Kidney epithelial cell (primary cell): ENCODE results near the gene MYBPC1. TPM values are rescaled to one million over a fixed set of nuclear protein-coding genes. Genes with fewer than 3 reads are reported as not detected.
"Not testable (repeated sequence)": the region's sequence is repeated elsewhere in the genome, so short reads cannot be mapped to it uniquely, and the experiment has no call there.

Experiments used
- DNase-seq: peaks from one replicate; pipeline ENCODE4 v3.0.0-alpha.2; 2010; ENCODE audit warnings: low read depth
- H3K27me3 ChIP-seq: 2 replicates; pipeline ENCODE4 v1.6.0; 2011; ENCODE audit warnings: low read length; ENCODE audit not compliant: control insufficient read depth, insufficient read depth
- H3K36me3 ChIP-seq: 2 replicates; pipeline ENCODE4 v1.5.1; 2011; ENCODE audit warnings: low read length; ENCODE audit not compliant: control insufficient read depth, insufficient read depth
- H3K4me3 ChIP-seq: 2 replicates; pipeline ENCODE4 v1.5.1; 2011; ENCODE audit warnings: low read depth, mild to moderate bottlenecking, control low read depth, low read length
- total RNA-seq: library from RNA; depleted of rRNA; stranded (reverse); fragments of >200 nt; gene quantifications from 2 replicates; pipeline ENCODE4 v1.2.3, GENCODE V29; 2015
- TF ChIP-seq, protein P1 (sequence below): IDR thresholded peaks from 2 replicates; pipeline ENCODE4 v1.5.1; 2011; ENCODE audit warnings: mild to moderate bottlenecking, moderate library complexity, low read length, control low read depth, inconsistent platforms; ENCODE audit not compliant: insufficient read depth, poor library complexity, severe bottlenecking

Gene MYBPC1
- total RNA-seq, 1 donor from 2014 or later = not detected

DNA sequence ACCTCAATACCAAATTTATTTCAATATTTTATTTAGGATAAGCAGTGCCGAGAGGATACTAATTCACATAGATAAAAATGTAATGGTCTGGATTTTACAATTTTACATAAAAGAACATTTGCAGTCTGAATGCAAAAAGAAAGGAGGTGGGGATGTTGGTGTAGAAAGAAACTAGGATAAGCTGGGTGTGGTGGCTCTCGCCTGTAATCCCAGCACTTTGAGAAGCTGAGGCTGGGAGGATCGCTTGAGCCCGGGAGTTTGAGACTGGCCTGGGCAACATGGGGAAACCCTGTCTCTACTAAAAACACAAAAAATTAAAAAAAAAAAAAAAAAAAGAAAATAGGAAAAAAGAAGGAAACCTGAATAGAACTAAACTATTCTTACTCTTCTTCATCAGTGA is 127.6 kb downstream of the MYBPC1 start:
- H3K4me3 ChIP-seq = no peak overlapping the region
- no peaks in the 10 kb centered on the region for H3K36me3 ChIP-seq
- TF ChIP-seq, protein P1, sequence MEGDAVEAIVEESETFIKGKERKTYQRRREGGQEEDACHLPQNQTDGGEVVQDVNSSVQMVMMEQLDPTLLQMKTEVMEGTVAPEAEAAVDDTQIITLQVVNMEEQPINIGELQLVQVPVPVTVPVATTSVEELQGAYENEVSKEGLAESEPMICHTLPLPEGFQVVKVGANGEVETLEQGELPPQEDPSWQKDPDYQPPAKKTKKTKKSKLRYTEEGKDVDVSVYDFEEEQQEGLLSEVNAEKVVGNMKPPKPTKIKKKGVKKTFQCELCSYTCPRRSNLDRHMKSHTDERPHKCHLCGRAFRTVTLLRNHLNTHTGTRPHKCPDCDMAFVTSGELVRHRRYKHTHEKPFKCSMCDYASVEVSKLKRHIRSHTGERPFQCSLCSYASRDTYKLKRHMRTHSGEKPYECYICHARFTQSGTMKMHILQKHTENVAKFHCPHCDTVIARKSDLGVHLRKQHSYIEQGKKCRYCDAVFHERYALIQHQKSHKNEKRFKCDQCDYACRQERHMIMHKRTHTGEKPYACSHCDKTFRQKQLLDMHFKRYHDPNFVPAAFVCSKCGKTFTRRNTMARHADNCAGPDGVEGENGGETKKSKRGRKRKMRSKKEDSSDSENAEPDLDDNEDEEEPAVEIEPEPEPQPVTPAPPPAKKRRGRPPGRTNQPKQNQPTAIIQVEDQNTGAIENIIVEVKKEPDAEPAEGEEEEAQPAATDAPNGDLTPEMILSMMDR = no peak
- H3K27me3 ChIP-seq = no peaks in the 10 kb centered on the region
- no peak for DNase-seq

DNA sequence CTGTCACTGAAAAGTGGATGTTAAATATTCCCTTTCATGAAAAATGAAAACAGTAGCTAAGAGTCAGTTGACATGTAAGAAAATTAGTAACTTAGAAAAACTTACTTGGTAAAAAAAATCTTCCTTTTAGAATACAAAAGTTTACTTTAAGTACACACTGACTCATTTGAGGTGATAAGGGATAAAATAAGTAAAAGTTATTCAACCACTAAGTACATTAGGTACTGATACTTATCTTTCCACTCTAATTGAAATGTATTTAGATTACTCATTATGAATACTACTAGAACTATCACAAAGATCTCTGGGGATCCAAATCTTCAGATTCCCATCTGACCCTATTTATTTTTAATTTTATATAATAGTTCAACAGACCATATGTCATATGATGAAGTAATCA is 132.3 kb downstream of the MYBPC1 start:
- no peak for DNase-seq
- Histone ChIP-seq H3K27me3 (no peaks in the 10 kb centered on the region), H3K4me3 (no peak overlapping the region), H3K36me3 (no peaks in the 10 kb centered on the region)
- TF ChIP-seq, protein P1 = no peak

DNA sequence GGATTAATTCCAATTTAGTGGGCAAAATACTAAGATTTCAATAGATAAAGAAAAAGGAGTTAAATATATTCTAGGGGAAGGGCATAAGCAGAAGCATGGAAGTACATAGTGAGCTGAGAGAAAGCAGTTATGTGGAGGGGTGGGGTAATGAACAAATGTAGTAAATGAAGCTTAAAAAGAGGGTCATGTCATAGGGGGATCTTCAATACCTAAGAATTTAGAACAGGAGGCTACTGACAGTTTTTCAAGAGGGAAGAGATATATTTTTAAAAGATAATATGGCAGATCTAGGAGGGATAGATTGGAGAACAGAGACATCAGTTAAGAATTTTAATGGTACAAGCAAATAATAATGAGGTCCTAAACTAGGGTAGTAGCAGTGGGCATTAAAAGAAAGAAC is 135.1 kb downstream of the MYBPC1 start:
- Histone ChIP-seq H3K4me3 (no peak overlapping the region), H3K36me3 (no peaks in the 10 kb centered on the region), H3K27me3 (no peaks in the 10 kb centered on the region)
- TF ChIP-seq, protein P1 = no peak
- no peak for DNase-seq

DNA sequence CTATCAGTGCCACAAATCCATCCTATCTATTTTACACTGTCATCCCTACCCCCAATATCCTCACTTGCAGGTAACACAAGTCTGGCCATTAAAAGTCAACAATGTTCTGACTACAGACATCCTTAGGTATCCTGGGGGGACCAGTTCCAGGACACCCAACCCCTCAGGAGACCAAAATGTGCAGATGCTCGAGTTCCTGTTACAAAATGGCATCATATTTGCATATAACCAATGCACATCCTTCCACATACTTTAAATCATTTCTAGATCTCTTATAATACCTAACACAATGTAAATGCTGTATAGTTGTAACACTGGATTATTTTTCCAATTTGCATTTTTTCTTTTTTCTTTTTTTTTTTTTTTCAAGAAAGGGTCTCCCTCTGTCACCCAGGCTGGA is 137.5 kb downstream of the MYBPC1 start:
- TF ChIP-seq, protein P1 = no peak
- no peak for DNase-seq
- Histone ChIP-seq H3K4me3 (no peak overlapping the region), H3K36me3 (no peaks in the 10 kb centered on the region), H3K27me3 (no peaks in the 10 kb centered on the region)

DNA sequence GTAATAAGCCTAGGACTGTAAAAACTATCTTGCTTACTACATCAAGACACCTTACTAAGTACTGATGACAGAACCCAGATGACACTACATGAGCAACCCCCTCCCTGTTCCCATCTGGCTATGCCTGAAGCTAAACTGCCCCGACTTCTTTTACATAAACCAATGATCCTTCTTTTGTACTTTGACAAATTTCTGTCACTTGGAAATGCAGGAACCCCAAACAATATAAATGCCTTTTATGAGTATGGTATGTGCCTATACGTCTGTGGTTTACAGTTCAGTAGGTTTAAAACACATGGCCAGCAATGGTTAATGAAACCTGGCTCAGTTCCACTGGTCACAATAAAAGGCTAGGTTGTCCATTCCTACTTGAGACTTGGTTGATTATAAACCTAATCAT is 138.4 kb downstream of the MYBPC1 start:
- H3K36me3 ChIP-seq = no peaks in the 10 kb centered on the region
- DNase-seq = peak; percentile 10
- TF ChIP-seq, protein P1 = no peak

DNA sequence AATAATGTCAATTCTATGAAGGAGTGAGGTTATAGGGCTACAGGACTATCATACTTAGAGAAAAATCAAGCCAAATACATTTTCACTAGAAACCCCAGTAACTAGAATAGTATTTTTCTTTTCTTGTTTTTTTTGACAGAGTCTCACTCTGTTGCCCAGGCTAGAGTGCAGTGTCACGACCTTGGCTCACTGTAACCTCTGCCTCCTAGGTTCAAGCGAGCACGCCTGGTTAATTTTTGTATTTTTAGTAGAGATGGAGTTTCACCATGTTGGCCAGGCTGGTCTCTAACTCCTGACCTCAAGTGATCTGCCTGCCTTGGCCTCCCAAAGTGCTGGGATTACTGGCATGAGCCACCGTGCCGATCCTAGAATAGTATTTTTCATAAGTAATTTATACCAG is 139.7 kb downstream of the MYBPC1 start:
- not testable (repeated sequence) for DNase-seq, H3K27me3 ChIP-seq, H3K4me3 ChIP-seq, H3K36me3 ChIP-seq

More for the DNA sequence above, 138.4 kb downstream of the MYBPC1 start:
- no peaks in the 10 kb centered on the region for H3K27me3 ChIP-seq
- H3K4me3 ChIP-seq = no peak overlapping the region

Other genes with a start within 250 kb of the MYBPC1 start
- gene ARL1, start 187.2 kb upstream of the MYBPC1 start, total RNA-seq = 49.2 and 56.2 TPM in 2 replicates
- not detected in 2 replicates for gene SPIC, start 119.6 kb upstream of the MYBPC1 start, total RNA-seq
- 10.3 and 16.1 TPM in 2 replicates for gene CHPT1, start 102.7 kb downstream of the MYBPC1 start, total RNA-seq
- gene SYCP3, start 144.5 kb downstream of the MYBPC1 start, total RNA-seq = 0.07 TPM in 1 of 2 replicates, not detected in the other
- 24.9 and 26.5 TPM in 2 replicates for gene GNPTAB, start 236.0 kb downstream of the MYBPC1 start, total RNA-seq